Posterior vena cava (tissue), 2 donors: ENCODE data around the gene OR2G6. TPM values are rescaled to one million over a fixed set of nuclear protein-coding genes. Genes with fewer than 3 reads are reported as not detected.
"Not testable (repeated sequence)": the region's sequence is repeated elsewhere in the genome, so short reads cannot be mapped to it uniquely, and the experiment has no call there.

ENCODE experiments used
- DNase-seq: peaks from one replicate; pipeline ENCODE4 v3.0.0-alpha.2; 2020; ENCODE audit warnings: low spot score
- intact Hi-C, 2 donors: fragments of 100-400 bp; cut with DNase I; formaldehyde crosslinking; loops; one replicate each; pipeline versions ENCODE4 v1.14.1 to v1.14.2; 2022 to 2023
- total RNA-seq, 2 donors: library from RNA; stranded (reverse); fragmentation: NEBNext Ultra II Directional; extraction: Animal tissue kit (Norgen Biotek cat#: 25700); gene quantifications; one replicate each; pipeline ENCODE4 v1.2.1, GENCODE V29; 2021
- donor health status: DM: yes; HTN: yes; CAD: no.
- donor health status: DM: yes; HTN: yes; CAD: no.

OR2G6 gene
- total RNA-seq, 2 donors from 2014 or later, result not detected

- DNase-seq, intact Hi-C loops: not testable (repeated sequence)
These were observed 62.9 kb downstream of the OR2G6 start for GRCh38 chr1:248570811-248571210.

GRCh38 chr1:248572049-248572448, 64.2 kb downstream of the OR2G6 start:
- DNase-seq, intact Hi-C loops: not testable (repeated sequence)

GRCh38 chr1:248573856-248574255, 66.0 kb downstream of the OR2G6 start:
- DNase-seq, intact Hi-C loops: not testable (repeated sequence)

DNA sequence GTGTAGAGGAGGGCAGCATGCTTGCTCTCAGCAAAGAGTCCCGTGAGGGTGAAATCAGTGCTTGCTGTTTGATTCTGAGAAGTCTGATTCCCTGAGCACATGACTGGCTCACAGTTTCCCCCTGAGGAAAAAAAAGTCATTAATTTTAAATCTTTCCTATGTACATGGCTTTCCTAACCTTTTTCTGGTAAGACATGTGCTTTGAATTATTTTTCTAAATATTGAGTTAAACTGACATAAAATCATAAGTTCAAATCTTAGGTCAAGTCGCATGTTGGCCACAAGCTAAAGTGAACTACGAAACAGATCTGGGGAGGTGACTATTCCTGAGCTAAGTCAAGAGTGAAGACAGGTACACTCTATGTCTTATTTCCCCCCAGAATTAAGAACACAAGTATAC, 66.8 kb downstream of the OR2G6 start, which contains the start of gene OR2T34:
Gene OR2T34 (minus strand): TSS at position 101 of the 400 bp plus-strand sequence. CDS start 0 bp downstream, at position 101.
- intact Hi-C loops, DNase-seq: not testable (repeated sequence)

DNA sequence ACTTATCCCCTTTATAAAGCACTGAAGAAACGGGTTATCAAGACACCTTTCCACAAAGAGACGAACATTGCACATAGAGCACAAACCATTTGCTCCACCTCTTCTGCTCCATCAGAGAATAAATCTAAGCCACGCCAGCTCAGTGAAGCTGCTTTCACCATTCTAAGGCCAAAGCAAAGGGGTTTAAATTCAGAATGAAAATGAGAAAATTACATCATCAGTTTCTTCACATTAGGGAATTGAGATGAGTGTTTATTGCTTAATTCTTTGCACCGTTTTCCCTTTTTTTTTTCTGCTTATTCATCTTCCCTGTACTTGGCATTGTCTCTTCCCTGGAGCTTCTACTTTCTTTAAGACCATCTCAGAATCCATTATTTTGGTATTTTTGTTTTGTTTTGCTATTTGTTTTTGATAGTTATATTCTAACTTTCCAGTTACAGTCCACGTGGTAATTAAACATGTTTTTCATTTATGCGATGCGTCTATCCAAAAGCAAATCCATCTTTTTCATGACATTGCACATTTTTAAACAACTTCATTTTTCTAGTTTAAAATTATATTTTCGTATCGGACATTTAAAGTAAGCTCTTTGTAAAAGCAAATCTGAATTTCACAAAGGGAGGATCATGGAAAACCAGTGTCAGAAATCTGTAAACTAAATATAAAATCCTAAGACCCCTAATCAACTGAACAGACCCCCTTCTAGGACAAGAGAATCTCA, 68.5 kb downstream of the OR2G6 start:
- intact Hi-C loops, result no loop called here
- no peak for DNase-seq

Other genes starting within 250 kb of the OR2G6 start
- gene OR2T33, start 230.1 kb upstream of the OR2G6 start, total RNA-seq, result not detected
- not detected for gene OR2T12, start 204.6 kb upstream of the OR2G6 start, total RNA-seq
- gene OR2M7, start 183.5 kb upstream of the OR2G6 start, total RNA-seq, result not detected
- not detected for gene OR14C36, start 159.3 kb upstream of the OR2G6 start, total RNA-seq
- not detected for gene OR2T4, start 146.4 kb upstream of the OR2G6 start, total RNA-seq
- gene OR2T6, start 132.3 kb upstream of the OR2G6 start, total RNA-seq, result not detected
- not detected for gene OR2T1, start 105.0 kb upstream of the OR2G6 start, total RNA-seq
- gene OR2T2, start 62.4 kb upstream of the OR2G6 start, total RNA-seq, result not detected
- not detected for gene OR2T3, start 34.7 kb upstream of the OR2G6 start, total RNA-seq
- not detected for gene OR2T5, start 19.5 kb upstream of the OR2G6 start, total RNA-seq
- not detected for gene OR2T29, start 54.7 kb downstream of the OR2G6 start, total RNA-seq
- not detected for gene OR2T34, start 66.7 kb downstream of the OR2G6 start, total RNA-seq
- not detected for gene OR2T10, start 89.6 kb downstream of the OR2G6 start, total RNA-seq
- not detected for gene OR2T11, start 127.0 kb downstream of the OR2G6 start, total RNA-seq
- not detected for gene OR2T35, start 137.2 kb downstream of the OR2G6 start, total RNA-seq
- gene OR2T27, start 147.5 kb downstream of the OR2G6 start, total RNA-seq, result not detected
- not detected for gene OR14I1, start 194.7 kb downstream of the OR2G6 start, total RNA-seq
- not detected for gene LYPD8, start 247.7 kb downstream of the OR2G6 start, total RNA-seq